DLD1 (cell line): ENCODE results near the gene DNAJC7.

Source experiments
- in situ Hi-C: cut with HindIII; loops from 2 replicates; pipeline ENCODE4 v1.10.0; 2017; ENCODE audit warnings: low sequenced_read_pairs

Gene DNAJC7, protein sequence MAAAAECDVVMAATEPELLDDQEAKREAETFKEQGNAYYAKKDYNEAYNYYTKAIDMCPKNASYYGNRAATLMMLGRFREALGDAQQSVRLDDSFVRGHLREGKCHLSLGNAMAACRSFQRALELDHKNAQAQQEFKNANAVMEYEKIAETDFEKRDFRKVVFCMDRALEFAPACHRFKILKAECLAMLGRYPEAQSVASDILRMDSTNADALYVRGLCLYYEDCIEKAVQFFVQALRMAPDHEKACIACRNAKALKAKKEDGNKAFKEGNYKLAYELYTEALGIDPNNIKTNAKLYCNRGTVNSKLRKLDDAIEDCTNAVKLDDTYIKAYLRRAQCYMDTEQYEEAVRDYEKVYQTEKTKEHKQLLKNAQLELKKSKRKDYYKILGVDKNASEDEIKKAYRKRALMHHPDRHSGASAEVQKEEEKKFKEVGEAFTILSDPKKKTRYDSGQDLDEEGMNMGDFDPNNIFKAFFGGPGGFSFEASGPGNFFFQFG

DNA sequence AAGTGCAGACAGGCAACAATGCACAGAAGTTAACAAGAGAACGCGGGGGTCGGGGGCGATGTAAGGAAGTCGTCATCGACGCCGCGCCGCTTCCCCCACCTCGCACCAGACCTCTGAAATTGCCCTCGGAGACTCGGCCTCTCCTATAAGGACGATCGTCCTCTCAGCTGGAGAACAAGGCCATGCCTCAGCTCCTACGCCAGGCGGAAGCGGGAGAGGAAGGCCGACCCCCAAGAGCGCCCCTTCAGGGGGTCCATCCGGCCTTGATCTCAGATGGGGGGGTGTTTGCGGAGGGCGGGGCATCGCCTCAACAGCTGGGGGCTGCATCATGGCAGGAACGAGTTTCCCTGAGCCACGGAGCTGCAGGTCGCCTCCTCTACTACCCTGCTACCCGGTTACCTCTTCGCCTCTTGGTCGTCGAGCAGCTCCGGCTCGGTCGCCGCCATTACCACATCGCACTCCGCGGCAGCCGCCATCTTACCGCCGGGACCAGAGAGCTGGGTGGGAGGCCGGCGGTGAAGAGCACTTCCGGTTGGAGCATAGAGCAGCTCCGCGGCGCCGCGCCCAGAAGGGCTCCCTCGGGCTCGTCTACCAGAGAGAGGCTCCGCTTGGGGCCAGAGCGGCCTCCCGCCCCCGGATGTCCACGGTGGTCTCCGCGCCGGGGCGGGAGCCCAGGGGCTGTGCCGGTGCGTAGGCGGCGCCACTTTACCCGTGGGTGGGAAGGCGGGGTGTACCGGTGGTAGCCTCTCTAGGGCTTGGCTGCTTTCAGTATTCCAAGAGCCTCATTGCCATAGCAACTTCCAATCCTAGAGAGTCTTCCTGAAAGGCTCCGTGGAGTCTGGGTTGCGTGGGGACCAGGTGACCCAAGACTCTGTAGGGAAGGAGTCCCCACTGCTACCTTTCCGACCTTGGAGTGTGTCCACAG is at the start of gene DNAJC7:
DNAJC7 (minus strand) TSS at position 499 of the 925 bp plus-strand sequence; CDS start at position 476, 23 bp downstream.
- in situ Hi-C loops, result no loop called here

DNA sequence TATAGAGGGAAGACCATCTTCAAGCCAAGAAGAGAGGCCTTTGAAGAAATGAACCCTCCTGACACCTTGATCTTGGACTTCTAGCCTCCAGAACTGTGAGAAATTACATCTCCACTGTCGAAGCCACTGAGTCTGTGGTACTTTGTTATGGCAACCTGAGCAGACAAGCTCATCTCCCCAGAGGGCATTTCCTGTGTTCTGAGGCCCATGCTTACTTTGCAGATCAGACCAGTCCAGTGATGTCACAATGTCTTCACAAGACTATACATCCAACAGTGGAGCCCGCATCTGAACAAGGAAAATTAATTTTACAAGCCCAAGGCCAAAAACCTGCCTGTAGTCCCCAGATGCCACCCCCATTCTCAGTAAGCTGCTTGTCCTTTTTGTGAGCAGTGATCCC is 48.0 kb upstream of the DNAJC7 start:
- in situ Hi-C loops, result no loop called here

DNA sequence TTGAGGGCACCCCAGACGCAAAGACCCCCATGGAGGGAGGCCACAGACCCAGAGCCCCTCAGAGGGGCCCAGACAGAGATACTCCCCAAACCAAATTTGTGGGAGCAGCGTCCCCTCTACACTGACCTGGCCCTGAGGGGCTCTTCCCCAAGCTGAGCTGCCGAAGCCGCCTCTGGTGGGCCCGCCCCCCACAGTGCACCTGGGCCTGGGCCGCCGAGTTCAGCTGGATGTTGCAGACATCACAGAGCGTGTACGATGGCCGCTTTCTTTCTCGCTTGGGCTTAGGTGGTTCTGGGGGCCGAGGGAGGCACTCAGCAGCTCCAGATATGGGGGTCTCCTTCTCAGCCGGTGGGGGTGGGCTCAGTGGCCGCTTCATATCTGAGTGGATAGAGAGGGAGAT is 45.4 kb upstream of the DNAJC7 start:
- in situ Hi-C loops, result no loop called here

DNA sequence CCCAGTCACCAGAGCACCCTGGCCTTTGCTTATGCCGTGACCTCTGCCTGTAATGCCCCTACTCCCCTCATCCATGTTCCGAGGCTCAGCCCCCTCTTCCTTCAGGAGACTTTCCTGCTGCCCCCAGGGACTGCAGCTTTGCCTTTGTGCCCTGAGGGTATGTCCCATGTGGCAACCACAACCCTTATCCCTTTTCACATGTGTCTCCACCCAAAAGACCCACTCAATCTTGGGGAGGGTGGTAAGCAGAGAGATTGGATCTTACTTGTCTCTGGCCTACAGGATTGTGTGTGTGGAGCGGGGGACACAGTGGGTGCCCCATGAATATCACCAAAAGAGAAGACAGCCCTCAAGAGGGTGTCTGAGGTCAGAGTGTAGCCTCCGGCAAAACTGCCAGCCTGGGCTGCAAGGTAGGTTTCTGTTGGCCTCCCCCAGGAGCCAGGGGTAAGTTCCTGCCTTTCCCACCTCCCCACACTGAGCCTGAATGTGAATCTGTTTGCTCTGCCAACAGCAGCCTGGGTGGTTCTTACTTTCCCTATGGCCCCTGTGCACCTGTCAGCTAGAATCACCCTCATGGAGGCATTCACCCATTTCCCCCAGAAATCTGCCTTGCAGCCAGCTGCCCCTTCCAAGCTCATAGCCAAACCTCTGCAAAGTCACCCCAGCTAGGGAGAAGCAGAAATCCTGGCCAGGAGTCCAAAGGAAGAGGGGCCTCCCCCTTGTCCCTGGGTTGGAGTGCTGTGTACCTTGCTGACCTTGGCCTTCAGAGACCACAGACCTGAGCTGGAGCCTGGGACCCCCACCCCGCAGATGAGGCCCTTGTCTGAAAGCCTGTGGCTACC is 44.6 kb upstream of the DNAJC7 start:
- in situ Hi-C loops, result no loop called here

DNA sequence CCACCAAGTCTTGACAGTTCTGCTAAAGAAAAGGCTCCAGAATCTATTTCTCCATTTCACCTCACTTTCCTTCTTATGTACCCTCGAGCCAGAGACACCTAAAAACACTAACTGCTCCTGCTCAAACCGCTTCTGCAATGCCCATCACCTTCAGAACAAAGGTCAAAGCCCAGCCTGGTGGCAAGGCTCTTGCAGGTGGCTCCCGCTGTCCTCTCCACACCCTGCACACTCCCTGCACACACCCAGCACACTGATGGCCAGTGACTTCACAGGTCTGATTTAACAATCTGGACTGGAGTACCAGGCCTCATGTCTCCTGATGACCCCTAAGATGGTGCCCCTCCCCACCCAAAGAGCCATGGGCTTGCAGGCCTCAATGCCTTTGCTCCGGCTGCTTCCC is 43.0 kb upstream of the DNAJC7 start:
- in situ Hi-C loops, result no loop called here

DNA sequence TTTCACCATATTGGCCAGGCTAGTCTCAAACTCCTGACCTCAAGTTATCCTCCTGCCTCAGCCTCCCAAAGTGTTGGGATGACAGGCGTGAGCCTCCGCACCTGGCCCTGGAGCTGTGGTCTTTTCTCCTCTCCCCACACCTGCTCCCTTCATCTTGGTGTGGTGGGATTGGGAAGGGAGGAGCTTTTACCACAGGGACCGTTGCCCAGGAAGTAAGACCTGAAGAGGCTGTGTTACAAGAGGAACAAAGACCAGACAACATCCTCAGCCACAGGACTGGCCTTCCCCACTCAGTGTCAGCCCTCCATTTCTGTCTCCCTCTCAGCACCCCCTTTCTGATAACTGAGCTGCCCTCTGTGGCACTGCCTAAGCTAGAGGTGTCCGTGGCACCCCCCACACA is 42.6 kb upstream of the DNAJC7 start:
- in situ Hi-C loops, result no loop called here

DNA sequence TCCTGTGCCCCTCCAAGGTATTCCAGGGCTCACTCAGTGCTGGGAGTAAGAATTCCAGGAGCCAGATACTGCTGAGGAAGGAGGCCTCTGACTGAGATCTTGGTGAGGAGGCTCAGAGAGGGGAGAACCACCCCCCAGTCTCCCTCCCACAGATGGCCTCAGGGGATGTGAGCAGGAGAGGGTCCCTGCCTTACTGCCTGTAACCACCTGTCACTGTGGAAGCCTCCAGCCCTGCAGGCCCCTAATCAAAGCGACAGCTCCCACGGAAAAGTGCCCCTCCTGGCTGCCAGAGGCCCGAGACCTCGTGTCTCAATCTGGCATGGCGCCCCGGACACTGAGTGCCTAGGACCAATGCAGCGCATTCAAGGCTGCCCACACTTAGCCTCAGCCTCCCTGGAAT is 40.8 kb upstream of the DNAJC7 start:
- in situ Hi-C loops, result no loop called here

DNA sequence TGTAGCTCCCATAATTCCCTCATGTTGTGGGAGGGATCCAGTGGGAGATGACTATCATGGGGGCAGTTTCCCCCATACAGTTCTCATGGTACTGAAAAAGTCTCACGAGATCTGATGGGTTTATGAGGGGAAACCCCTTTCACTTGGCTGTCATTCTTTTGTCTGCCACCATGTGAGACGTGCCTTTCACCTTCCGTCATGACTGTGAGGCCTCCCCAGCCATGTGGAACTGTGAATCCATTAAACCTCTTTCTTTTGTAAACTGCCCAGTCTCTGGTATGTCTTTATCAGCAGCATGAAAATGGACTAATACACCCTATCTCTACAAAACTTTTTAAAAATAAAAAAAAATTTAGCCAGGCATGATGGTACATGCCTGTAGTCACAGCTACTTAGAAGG is 39.4 kb upstream of the DNAJC7 start:
- in situ Hi-C loops, result no loop called here

DNA sequence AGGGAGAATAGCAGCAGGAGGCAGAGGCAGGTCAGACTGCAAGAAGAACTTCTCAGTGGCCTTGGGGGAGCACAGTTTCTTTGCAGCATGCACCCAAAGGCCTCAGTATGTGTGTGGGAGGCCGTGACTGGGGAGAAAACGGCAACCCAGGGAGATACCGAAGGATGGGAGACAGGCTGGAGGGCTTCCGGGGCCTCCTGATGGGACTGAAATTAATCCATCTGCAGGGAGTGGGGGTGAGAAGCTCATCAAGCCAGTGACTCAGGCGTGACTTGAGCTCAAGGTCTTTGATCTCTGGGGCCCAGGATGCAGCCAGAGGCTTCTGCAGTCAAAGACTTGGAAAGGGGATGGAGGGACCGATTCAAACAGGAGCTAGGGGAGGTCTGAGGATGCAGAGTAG is 38.3 kb upstream of the DNAJC7 start:
- in situ Hi-C loops, result no loop called here

DNA sequence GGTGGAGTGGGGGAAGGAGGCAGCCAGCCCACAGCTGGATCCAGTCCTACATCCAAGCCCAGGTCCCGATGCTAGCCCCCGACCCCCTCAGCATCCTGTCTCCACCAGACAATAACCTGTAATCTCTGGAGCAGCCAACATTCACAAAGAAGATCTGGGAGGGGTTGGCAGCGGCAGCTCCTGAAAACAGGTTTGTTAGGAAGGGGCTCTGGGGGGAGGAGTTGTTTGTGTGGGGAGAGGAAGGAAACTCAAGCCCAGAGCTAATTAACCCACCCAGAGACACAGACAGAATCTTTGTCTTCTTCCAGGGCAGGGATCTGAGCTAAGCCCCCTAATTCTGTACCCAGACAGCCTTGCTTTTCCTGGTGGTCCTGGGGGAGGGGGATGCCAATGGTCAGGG is 37.8 kb upstream of the DNAJC7 start:
- in situ Hi-C loops, result no loop called here

DNA sequence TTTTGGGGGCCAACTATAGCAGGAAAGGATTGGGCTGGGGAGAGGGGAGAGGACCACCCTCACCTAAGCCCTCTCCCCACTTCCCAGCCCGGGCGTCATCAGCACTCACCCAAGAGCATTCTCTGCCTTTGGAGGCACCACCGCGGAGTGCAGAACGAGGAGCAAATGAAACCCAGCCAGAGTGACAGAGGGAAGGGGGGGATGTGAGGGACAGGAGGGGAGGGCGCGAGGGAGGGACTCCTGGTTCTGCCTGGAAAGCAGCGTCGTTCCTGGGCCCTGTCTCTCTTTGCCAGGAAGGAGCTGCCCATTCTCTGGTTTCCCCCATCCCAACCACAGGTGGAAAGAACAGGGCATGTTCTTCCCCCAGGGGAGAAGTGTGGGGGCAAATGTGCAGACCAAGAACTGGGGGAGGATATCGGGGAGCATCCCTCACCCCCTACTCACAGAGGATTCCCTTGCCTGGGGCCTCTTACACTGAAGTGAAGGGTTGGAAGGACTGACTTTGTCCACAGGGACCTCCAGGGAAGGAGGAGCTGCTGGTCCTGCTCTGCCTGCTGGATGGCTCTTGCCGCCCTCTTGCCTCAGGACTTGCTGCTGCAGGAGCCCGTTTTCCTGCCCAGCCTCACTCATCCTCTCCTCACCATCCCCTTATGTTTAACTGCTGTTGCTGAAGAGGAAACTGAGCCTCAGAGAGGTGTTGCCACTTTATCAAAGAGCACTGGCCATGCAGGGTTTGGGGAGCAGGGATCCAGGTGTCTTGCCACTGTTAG is 36.7 kb upstream of the DNAJC7 start:
- in situ Hi-C loops, result no loop called here

DNA sequence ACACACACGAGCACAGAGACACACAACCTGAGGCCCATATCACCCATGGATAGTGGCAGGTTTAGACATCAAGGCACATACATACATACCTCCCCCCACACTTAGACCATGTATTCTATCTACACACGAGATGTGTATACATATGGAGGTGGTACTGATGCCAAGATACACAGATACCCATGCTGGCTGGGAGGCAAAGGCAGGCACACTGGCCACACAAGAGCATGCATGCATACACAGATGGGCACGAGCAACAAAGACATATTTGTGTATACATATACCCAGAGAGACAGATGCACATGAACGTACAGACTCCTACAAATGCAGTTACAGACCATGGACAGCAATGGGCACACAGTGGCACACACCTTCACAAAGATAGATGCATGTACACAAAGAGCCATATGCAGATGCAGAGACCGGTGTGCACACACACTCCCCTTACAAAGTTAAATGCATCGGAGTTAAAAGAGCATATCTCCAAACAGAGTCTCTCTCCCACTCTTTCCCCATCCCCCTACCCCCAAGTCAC is 35.2 kb upstream of the DNAJC7 start:
- in situ Hi-C loops, result no loop called here

DNA sequence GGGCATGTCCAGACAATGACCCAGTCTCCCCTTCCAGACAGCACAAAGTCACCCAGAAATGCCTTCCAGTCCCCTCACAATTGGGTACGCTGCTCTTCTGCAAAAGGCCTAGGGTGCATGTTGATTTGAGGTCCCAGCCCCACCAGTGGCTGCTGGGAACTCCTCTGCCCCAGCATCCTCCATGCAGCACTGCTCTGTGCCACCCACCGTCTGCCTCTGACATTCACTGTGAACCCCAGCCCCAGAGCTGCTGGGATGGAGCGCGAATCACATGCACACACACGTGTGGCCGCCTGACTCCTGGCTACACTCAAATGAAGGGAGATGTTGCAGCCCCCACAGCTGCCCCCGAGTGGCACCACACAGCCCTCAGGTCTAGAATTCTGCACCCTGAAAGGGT is 34.4 kb upstream of the DNAJC7 start:
- in situ Hi-C loops, result no loop called here

DNA sequence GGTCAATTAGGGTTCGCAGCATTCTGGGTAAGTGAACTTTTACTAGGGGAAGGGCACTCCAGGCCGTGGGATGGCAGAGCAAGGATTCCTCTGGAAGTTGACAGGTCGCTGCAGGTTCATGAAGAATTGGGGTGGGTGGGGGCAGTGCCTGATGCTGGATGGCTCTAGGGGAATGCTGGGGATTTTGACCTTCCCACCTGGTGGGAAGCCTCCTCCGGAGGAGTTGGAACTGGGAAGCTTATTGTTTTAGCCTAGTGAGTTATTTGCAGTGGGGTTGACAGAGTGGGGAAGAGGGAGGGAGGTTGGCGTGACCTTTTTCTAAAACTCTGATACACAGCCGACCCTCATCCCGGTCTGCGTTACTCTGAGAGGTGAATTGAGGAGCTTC is 33.8 kb upstream of the DNAJC7 start:
- in situ Hi-C loops, result no loop called here

DNA sequence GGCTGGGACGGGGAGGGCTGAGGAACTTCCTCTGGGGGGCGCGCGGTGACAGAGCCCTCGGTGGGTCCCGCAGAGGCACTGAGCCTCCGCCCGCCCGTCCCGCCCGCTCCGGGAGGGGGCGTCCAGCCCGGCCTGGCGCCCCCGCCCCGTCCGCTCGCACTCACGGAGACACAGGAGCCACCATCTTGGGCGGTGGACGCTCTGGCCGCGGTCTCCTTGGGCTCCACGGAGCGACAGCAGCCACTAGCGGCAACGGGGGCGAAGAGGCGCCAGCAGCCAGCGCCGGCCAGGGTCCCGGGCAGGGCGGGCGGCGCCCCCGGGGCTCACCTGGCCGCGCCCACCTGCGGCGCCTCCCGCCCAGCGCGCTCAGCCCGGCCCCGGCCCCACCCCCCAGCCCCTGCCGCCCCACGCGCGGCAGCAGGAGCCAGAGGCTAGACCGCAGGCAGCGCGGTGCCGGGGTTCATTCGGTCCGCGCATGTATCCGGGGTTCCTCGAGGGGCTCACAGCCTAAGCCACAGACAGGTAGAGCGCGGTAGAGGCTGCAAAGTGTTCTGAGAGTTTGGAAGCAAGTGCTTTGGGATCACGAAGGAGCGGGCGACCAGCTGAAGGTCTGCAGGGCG is 33.3 kb upstream of the DNAJC7 start, which contains the start of gene C17orf113:
C17orf113 (minus strand) TSS at position 209 of the 620 bp plus-strand sequence. CDS start 7,225 bp downstream, outside the sequence.
- in situ Hi-C loops, result no loop called here

DNA sequence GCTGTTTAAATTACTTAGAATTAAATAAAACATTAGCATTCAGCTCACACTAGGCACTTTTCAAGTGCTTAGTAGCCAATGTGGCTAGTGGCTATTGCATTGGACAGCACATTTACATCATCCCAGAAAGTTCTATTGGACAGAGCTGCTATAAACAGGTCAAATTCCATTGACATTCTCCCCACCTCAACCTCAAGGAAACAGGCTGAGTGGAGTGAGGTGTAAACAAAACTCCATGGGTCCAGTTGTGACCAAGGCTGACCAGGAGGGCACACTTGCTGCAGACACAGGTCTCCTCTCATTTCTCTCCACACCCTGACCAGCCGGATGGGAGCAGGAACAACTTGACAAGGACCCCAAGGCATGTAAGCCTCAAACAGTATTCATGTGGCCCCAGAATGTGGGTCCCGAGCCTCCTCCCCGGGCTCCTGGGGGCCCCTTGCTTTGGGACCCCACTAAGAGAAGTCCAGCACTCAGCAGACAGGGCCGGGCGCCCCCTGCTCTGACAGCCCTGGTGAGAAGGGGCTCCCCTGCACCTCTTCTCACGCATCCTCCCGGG is 32.7 kb upstream of the DNAJC7 start:
- in situ Hi-C loops, result no loop called here

DNA sequence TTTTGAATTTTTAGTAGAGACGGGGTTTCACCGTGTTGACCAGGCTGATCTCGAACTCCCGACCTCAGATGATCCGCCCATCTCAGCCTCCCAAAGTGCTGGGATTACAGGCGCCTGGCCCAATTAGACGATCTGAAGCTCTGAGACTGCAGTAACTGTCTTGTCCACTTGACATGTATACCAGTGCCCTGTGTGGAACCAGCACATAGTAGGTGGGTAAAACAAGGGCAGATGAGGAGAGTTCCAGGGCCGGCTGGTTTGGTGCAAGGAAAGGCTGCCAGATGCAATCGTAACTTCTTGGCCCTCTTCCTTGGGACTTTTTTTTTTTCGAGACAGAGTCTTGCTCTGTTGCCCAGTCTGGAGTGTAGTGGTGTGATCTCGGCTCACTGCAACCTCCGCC is 30.1 kb upstream of the DNAJC7 start:
- in situ Hi-C loops, result no loop called here

DNA sequence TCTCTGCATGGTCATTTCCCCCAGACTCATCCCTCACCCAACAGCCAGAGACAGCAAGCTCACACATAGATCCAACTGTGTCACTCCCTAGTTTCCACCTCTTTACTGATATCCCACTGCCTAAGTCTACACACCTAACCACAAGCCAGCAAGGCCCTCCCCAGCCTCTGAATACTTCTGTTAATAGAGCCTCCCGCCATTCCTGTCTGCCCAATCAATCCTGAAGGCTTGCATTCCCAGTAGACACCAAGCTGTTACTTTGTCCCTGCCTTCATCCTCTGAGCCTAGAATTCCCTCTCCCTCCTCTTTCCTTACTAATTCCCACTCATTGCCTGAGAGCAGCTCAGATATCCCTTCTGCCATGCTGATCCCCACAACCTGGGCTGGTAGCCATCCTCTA is 28.5 kb upstream of the DNAJC7 start:
- in situ Hi-C loops, result no loop called here
